Loucy (cell line): Measurements from ENCODE around the gene C3orf70.

Experiments used
- CTCF ChIP-seq: fragments of 200-600 bp; sonication (generic); conservative IDR thresholded peaks from 2 replicates; pipeline ENCODE4 v1.5.1; 2014; ENCODE audit warnings: mild to moderate bottlenecking, antibody characterized with exemption, low read length
- EZH2phosphoT487 ChIP-seq: fragments of 200-600 bp; IDR thresholded peaks from 2 replicates; pipeline ENCODE4 v1.6.1; 2018; ENCODE audit warnings: antibody characterized with exemption, mild to moderate bottlenecking, moderate library complexity, borderline replicate concordance

GRCh38 chr3:185199206-185199605, 46.3 kb upstream of the C3orf70 start:
- TF ChIP-seq CTCF (no peak), EZH2phosphoT487 (no peak)
